IPS-15b (cell line): ENCODE measurements around the gene BTN2A1.

Source experiments
- H3K27me3 ChIP-seq: one replicate; pipeline ENCODE4 v1.6.1; 2013; ENCODE audit warnings: low read length; ENCODE audit not compliant: control insufficient read depth, insufficient read depth
- H3K36me3 ChIP-seq: one replicate; pipeline ENCODE4 v1.6.1; 2013; ENCODE audit warnings: low read length; ENCODE audit not compliant: control insufficient read depth, insufficient read depth
- H3K4me1 ChIP-seq: one replicate; pipeline ENCODE4 v1.6.1; 2013; ENCODE audit warnings: mild to moderate bottlenecking, low read length; ENCODE audit not compliant: control insufficient read depth, insufficient read depth
- H3K4me3 ChIP-seq: one replicate; pipeline ENCODE4 v1.5.1; 2013; ENCODE audit warnings: low read depth, low read length
- H3K9ac ChIP-seq: one replicate; pipeline ENCODE4 v1.6.1; 2013; ENCODE audit warnings: low read depth, mild to moderate bottlenecking, low read length
- H3K9me3 ChIP-seq: one replicate; pipeline ENCODE4 v1.6.1; 2013; ENCODE audit warnings: mild to moderate bottlenecking, low read length; ENCODE audit not compliant: control insufficient read depth, insufficient read depth

BTN2A1 gene

DNA sequence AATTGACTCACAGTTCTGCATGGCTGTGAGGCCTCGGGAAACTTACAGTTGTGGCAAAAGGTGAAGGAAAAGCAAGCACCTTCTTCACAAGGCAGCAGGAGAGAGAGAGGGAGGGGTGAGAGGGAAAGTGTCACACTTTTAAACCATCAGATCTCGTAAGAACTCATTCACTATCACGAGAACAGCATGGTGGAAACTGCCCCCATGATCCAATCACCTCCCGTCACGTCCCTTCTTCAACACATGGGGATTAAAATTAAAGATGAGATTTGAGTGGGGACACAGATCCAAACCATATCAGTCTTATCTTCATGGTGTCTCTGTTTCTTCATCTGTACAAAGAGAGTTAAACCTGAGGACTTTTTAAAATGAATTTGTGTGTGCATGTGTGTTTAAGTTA is 28.6 kb downstream of the BTN2A1 start:
- Histone ChIP-seq H3K27me3 (no peaks in the 10 kb centered on the region), H3K4me3 (no peak overlapping the region), H3K4me1 (no peaks in the 10 kb centered on the region)

DNA sequence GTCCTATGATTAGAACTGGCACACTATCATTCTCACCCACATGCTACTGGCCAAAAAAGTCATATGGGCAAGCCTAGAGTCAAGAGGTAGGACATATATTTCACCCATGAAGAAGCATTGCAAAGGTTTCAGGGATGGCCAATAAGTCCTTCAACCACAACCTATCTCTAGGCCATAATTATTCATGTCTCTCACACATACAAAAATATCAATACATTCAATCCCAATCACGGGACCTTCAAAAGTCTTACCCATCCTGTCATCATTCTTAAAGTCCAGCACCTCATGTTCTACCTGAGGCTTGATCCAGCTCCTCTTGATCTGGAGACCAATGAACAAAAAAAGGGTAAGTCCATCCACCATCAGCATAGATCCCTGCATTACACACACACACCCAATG is 29.7 kb downstream of the BTN2A1 start:
- no peak overlapping the region for H3K4me3 ChIP-seq
- H3K9ac ChIP-seq, result no peak overlapping the region
- H3K4me1 ChIP-seq, result no peaks in the 10 kb centered on the region
- no peaks in the 10 kb centered on the region for H3K9me3 ChIP-seq
- no peaks in the 10 kb centered on the region for H3K27me3 ChIP-seq
- no peaks in the 10 kb centered on the region for H3K36me3 ChIP-seq

More for the DNA sequence above, 28.6 kb downstream of the BTN2A1 start:
- no peaks in the 10 kb centered on the region for H3K36me3 ChIP-seq
- no peaks in the 10 kb centered on the region for H3K9me3 ChIP-seq
- H3K9ac ChIP-seq, result no peak overlapping the region

DNA sequence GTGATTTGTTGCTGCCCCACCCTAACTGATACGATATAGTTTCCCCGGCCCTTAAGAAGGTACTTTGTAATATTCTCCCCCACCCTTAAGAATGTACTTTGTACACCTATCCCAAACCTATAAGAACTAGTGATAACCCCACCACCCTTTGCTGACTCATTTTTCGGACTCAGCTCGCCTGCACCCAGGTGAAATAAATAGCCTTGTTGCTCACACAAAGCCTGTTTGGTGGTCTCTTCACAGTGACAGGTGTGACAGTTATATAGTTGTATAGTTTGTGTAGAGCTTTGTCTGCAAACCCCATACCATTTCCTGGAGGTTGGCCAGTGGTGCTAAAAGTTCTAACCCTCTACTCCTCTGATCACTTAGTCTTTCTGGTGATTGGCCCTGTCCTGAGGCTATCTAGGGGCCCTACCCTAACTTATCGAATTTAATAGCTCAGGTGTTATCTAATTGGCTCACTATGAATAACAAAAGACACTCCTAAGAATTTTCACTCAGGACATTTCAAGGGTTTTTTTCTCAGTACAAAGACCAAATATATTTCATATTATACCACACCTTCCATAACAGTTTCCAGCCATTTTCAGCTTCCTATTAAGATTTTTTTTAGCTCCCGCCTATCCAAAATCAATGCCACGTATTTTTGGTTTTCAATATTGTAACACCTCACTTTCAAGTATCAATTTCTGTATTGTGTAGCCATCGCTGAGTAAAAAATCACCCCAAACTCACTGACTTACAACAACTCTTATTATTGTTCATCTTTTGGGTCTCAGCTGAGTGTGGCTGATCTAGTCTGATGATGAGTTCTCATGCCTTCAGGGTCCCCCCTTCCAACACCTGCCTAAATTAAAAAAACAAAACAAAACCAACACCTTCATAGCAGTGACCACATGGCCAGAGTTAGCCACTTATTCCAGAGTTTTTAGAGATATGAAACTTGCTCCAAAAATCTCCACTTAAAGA is 32.5 kb downstream of the BTN2A1 start:
- Histone ChIP-seq H3K4me1 (no peaks in the 10 kb centered on the region), H3K9ac (no peak overlapping the region), H3K27me3 (no peaks in the 10 kb centered on the region), H3K4me3 (no peak overlapping the region), H3K9me3 (no peaks in the 10 kb centered on the region), H3K36me3 (no peaks in the 10 kb centered on the region)

DNA sequence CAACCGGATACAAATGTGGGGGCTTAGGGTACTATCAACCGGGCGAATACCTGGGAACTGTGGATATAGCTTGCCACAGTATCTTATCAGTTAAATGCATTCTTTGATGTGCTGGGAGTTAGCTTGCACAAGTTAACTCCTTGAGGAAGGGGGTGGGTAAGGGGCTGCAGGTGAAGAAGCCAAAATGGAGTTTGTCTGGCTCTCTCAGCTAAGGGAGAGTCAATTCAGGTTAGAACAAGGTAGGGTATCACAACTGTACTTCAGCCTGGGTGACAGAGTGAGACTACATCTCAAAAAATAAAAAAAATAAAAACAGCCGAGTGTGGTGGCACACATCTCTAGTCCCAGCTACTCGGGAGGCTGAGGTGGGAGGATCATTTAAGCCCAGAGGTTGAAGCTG is 33.8 kb downstream of the BTN2A1 start:
- Histone ChIP-seq H3K9ac (no peak overlapping the region), H3K9me3 (no peaks in the 10 kb centered on the region), H3K36me3 (no peaks in the 10 kb centered on the region)

DNA sequence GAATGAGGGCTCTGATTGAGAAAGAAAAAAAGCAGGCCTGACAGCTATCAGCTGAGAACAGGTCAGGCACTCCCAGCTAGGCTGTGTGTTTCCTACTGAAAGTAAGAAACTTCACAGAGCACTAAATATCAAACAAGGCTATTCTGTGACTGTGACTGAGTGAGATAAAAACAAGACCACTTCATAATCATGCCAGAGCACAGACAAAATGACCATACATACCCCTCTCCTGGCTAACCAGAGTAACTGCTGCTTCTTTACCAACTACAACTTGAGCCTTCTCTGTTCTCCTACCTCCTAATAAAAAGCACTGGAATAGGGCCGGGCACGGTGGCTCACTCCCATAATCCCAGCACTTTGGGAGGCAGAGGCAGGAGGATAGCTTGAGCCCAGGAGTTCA is 35.5 kb downstream of the BTN2A1 start:
- H3K27me3 ChIP-seq, result no peaks in the 10 kb centered on the region
- H3K36me3 ChIP-seq, result no peaks in the 10 kb centered on the region
- H3K9me3 ChIP-seq, result no peaks in the 10 kb centered on the region
- H3K4me1 ChIP-seq, result no peaks in the 10 kb centered on the region
- H3K9ac ChIP-seq, result no peak overlapping the region
- H3K4me3 ChIP-seq, result no peak overlapping the region

More for the DNA sequence above, 33.8 kb downstream of the BTN2A1 start:
- Histone ChIP-seq H3K4me1 (no peaks in the 10 kb centered on the region), H3K4me3 (no peak overlapping the region), H3K27me3 (no peaks in the 10 kb centered on the region)

DNA sequence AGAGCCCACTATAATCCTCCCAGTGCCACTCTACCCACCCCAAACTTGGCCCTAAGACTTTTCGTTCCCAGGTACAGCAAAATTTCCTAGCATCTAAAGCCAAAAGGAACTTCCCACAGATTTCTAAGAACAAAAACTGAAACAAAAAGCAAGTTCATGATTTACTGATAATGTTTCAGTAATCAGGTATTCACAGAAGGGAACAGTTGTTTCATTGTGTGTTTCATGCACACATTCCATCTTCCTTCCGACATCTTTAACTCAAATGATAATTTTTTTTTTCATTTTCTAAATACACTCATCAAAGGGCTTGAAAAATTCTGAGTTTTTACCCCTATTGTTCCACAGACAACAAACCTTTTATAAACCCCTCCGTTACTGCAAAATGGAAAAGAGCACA is 36.4 kb downstream of the BTN2A1 start:
- Histone ChIP-seq H3K9ac (no peak overlapping the region), H3K27me3 (no peaks in the 10 kb centered on the region), H3K36me3 (no peaks in the 10 kb centered on the region)

DNA sequence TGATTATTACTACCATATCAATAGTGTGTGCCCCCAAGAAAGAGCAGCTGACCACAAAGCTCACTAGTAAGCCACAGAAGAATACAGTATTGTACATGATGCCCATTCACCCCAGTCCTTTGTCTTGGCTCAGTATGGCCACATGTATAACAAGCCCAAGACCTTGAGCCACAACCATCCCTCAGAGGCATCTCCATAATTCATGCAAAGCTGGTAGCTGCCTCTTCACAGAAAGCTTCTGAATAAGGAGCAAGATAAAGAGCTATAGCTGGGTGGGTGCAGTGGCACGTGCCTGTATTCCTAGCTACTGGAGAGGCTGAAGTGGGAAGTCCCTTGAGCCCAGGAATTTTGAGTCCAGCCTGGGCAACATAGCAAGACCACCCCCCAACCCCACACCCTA is 37.5 kb downstream of the BTN2A1 start:
- Histone ChIP-seq H3K9me3 (no peaks in the 10 kb centered on the region), H3K36me3 (no peaks in the 10 kb centered on the region), H3K9ac (no peak overlapping the region), H3K27me3 (peaks cover 1% of the 10 kb centered on the region), H3K4me1 (no peaks in the 10 kb centered on the region), H3K4me3 (no peak overlapping the region)

More for the DNA sequence above, 36.4 kb downstream of the BTN2A1 start:
- Histone ChIP-seq H3K9me3 (no peaks in the 10 kb centered on the region), H3K4me1 (no peaks in the 10 kb centered on the region), H3K4me3 (no peak overlapping the region)

DNA sequence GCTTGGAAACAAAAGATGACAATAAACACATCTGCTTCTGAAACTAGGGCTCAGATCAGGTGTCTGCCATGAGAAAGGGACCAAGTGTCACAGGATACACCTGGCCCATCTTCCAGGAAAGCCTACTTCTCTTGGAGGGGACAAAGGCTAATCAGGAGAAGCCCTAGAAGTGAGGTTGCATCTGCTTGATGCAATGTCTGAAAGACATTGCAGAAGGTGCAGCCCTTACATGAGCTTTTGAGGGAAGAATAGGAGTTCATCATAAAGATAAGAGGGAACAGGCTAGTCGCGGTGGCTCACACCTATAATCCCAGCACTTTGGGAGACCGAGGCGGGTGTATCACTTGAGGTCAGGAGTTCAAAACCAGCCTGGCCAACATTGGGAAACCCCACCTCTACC is 39.9 kb downstream of the BTN2A1 start:
- H3K27me3 ChIP-seq, result peaks cover 24% of the 10 kb centered on the region
- no peaks in the 10 kb centered on the region for H3K36me3 ChIP-seq
- no peaks in the 10 kb centered on the region for H3K9me3 ChIP-seq
- H3K9ac ChIP-seq, result no peak overlapping the region
- peaks cover 4% of the 10 kb centered on the region for H3K4me1 ChIP-seq
- no peak overlapping the region for H3K4me3 ChIP-seq

DNA sequence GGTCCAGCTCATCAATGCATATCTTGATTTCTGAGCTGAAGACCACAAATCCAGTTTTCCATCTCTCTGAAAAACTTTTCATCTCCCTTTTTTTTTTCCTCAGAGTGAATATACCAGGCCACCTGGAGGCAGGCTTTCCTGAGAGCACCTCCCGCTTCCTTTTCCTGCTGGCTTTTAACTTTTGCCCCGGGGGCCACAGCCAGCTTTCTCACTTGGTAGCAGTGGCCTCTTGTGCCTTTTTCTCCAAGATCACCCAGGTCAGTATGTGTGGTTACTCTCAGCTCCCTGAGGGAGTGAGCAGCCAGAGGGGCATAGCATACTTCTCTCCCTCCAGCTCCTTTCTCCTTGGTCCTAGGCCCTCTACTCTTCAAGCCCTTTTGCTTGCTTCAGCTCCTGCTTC is 42.3 kb downstream of the BTN2A1 start, which contains the start of gene BTN1A1:
Gene BTN1A1 (plus strand): TSS at position 202 of the 400 bp plus-strand sequence. CDS start 984 bp downstream, outside the sequence.
- H3K27me3 ChIP-seq, result peaks cover 39% of the 10 kb centered on the region
- H3K9ac ChIP-seq, result no peak within 1 kb of the TSS
- H3K9me3 ChIP-seq, result no peaks in the 10 kb centered on the region
- H3K4me3 ChIP-seq, result peak within 1 kb of the TSS; percentile 60
- peaks cover 4% of the 10 kb centered on the region for H3K4me1 ChIP-seq
- no peaks in the 10 kb centered on the region for H3K36me3 ChIP-seq

DNA sequence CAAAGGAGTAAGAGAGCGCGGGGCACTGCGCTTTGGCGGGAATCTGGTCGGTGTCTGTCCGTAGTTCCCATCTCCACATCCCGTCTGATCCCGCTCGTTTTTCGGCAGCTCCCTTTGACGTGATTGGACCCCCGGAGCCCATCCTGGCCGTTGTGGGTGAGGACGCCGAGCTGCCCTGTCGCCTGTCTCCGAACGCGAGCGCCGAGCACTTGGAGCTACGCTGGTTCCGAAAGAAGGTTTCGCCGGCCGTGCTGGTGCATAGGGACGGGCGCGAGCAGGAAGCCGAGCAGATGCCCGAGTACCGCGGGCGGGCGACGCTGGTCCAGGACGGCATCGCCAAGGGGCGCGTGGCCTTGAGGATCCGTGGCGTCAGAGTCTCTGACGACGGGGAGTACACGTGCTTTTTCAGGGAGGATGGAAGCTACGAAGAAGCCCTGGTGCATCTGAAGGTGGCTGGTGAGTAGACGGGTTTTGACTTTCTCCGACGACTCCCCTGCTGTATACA is 43.8 kb downstream of the BTN2A1 start:
- Histone ChIP-seq H3K27me3 (peaks cover 39% of the 10 kb centered on the region), H3K4me3 (peak overlapping the region; percentile 60), H3K36me3 (no peaks in the 10 kb centered on the region), H3K9ac (no peak overlapping the region), H3K4me1 (peaks cover 4% of the 10 kb centered on the region), H3K9me3 (no peaks in the 10 kb centered on the region)

DNA sequence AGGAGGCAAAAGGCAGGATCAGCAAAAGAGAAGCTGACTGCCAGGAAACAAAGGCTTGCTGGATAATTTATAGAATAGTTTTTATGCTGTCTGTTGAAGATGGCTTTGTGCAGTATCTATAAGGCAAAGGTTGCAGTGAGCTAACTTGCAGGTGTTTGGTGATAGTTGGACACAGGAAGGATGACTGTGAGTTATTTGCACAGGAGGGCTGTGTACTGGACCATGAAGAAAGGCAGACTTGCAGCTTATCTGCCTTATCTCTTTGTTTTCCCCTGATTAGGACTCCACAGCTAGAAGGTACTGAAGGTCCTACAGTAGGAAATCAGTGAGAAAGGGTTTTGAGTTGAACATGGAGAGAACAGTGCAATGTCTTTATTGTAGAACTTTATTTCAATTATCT is 44.4 kb downstream of the BTN2A1 start:
- H3K27me3 ChIP-seq, result peaks cover 39% of the 10 kb centered on the region
- peaks cover 4% of the 10 kb centered on the region for H3K4me1 ChIP-seq
- H3K4me3 ChIP-seq, result peak overlapping the region; percentile 60
- H3K36me3 ChIP-seq, result no peaks in the 10 kb centered on the region
- H3K9ac ChIP-seq, result no peak overlapping the region
- no peaks in the 10 kb centered on the region for H3K9me3 ChIP-seq

DNA sequence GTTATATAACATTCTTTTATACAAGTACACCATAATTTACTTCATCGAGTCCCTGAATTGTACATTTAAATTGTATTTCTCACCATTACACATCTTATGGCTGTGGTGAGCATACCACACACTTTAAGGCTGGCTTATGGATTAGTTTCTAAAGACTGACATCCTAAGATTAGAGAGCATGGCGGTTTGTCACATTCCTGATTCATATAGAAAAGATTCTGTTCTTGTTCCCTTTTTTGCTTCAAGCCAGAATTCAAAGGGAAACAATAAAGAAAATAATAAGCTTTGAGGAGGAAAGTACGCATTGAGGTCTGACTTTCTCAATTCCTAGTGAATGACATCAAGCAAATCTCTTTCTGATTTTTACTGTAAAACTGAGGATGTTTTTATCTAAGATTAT is 44.9 kb downstream of the BTN2A1 start:
- H3K27me3 ChIP-seq, result peaks cover 39% of the 10 kb centered on the region
- H3K9me3 ChIP-seq, result no peaks in the 10 kb centered on the region
- no peaks in the 10 kb centered on the region for H3K36me3 ChIP-seq
- H3K4me3 ChIP-seq, result no peak overlapping the region
- H3K9ac ChIP-seq, result no peak overlapping the region
- peaks cover 4% of the 10 kb centered on the region for H3K4me1 ChIP-seq
